Duodenal mucosa (tissue), 2 donors: ENCODE data around the gene POM121L12.

Experiments used
- H3K27ac ChIP-seq: one replicate; pipeline ENCODE4 v1.7.0; 2013; ENCODE audit warnings: low read depth, low read length
- H3K27me3 ChIP-seq, 2 donors: one replicate each; pipeline ENCODE4 v1.7.0; 2013; ENCODE audit warnings: low read length in 2 of 2, control low read depth in 1 of 2; ENCODE audit not compliant: insufficient read depth in 2 of 2, control insufficient read depth in 1 of 2
- H3K36me3 ChIP-seq, 2 donors: one replicate each; pipeline ENCODE4 v1.7.0; 2013; ENCODE audit warnings: low read length in 2 of 2, control low read depth in 1 of 2; ENCODE audit not compliant: insufficient read depth in 2 of 2, control insufficient read depth in 1 of 2
- H3K4me1 ChIP-seq, 2 donors: one replicate each; pipeline ENCODE4 v1.7.0; 2013; ENCODE audit warnings: low read length in 2 of 2, control low read depth in 1 of 2; ENCODE audit not compliant: insufficient read depth in 2 of 2, control insufficient read depth in 1 of 2
- H3K4me3 ChIP-seq, 2 donors: one replicate each; pipeline ENCODE4 v1.7.0; 2013; ENCODE audit warnings: low read length in 2 of 2, low read depth in 1 of 2
- H3K9ac ChIP-seq, 2 donors: one replicate each; pipeline ENCODE4 v1.7.0; 2013; ENCODE audit warnings: low read length in 2 of 2, low read depth in 1 of 2
- H3K9me3 ChIP-seq, 2 donors: one replicate each; pipeline ENCODE4 v1.7.0; 2013; ENCODE audit warnings: low read length in 2 of 2, control low read depth in 1 of 2; ENCODE audit not compliant: control insufficient read depth in 1 of 2

POM121L12 gene

DNA sequence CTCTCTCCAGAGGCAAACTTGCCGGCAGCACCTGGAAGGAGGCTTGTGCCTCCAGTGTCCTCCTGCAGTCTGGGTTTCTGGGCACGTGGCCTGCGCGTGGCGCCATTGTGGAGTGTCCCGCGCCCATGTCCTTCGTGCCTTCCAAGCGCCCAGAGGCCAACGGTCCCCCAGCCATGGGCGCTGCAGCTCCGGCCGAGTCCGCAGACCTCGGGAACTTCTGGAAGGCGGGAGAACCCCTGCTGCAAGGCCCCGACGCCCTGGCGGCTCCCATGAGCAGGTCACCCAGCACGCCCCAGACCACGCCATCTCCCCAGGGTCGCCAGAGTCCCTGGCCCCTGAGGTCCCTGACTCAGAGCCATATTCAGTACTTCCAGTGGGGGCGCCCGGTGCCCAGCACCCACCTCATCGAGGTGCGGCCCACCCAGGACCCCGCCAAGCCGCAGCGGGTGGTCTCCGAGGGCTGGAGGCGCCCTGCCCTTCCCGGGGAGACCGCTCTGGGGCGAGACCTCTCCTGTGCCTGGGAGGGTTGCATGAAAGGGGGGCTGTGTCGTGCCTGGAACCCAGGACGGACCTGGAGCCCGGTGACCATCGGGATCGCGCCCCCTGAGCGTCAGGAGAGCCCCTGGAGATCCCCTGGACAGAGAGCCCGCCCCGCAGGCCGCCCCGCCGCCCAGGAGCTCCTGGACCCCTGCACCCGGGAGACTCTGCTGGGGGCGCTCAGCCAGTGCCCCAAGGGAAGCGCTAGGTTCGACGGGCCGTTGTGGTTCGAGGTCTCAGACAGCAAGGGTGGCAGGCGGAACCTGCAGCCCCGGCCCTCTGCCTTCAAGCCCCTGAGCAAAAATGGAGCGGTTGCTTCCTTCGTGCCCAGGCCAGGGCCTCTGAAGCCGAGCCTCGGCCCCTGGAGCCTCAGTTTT is at the start of gene POM121L12:
TSS of gene POM121L12 (plus strand) at position 135 of the 914 bp plus-strand sequence. CDS start at position 174, 39 bp downstream.
- no peak within 1 kb of the TSS for H3K27ac ChIP-seq
- H3K9ac ChIP-seq, result no peak within 1 kb of the TSS
- no peaks in the 10 kb centered on the region for H3K4me1 ChIP-seq
- H3K27me3 ChIP-seq, result no peaks in the 10 kb centered on the region
- H3K4me3 ChIP-seq, result no peak within 1 kb of the TSS
- peaks cover 0 to 21% of the 10 kb centered on the region in 2 donors for H3K9me3 ChIP-seq
- no peaks in the 10 kb centered on the region for H3K36me3 ChIP-seq

DNA sequence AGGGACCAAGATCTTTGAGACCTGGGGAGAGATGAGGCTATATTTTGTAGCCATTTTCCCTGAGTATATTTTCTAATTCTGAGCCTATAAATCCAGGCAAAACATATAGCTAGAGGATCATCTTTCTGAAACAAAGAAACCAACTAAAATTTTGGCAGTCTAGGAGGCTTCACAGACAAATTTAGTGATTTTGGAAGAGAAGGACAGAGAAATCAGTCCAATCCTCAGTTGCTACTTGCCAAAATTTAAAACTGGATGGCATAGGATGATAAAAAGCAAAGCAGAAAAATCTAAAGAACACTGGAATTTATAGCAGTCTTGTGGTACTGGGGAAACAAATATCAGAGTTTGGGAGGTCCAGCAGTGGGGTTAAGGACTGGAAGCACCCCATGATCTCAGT is 43.4 kb upstream of the POM121L12 start:
- no peaks in the 10 kb centered on the region for H3K27me3 ChIP-seq
- peaks cover 2 to 7% of the 10 kb centered on the region in 2 donors for H3K9me3 ChIP-seq
- no peaks in the 10 kb centered on the region for H3K36me3 ChIP-seq
- H3K4me1 ChIP-seq, result no peaks in the 10 kb centered on the region
- H3K4me3 ChIP-seq, result no peak overlapping the region
- no peak overlapping the region for H3K27ac ChIP-seq
- no peak overlapping the region for H3K9ac ChIP-seq

DNA sequence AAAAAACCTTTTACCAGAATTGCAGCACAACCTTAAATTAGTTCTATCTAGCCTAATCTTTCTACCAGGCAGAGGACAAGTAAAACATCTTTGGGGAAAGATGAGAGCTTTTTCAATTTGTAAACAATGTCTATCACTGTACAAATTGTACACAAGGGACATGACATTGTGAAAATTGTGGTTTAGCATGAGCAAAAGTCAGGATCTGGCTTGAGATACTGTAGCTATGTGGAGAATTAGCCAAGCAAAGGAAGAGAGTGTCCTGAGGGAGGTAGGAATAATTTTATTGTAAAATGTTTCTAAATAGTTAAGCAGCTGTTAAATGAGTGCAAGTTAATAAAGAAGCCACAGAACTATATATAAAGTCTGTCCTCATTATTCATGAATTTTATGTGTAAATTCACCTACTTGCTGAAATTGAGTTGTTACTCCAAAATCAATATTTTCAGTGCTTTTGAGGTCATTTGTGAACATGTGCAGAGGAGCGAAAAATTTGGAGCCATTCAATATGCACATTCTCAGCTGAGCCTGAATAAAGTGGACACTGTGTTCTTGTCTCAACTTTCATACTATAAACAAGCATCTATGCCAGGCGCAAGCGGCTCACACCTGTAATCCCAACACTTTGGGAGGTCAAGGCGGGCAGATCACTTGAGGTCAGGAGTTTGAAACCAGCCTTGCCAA is 42.8 kb upstream of the POM121L12 start:
- no peak overlapping the region for H3K27ac ChIP-seq
- no peaks in the 10 kb centered on the region for H3K4me1 ChIP-seq
- H3K36me3 ChIP-seq, result no peaks in the 10 kb centered on the region
- peaks cover 0 to 7% of the 10 kb centered on the region in 2 donors for H3K9me3 ChIP-seq
- H3K9ac ChIP-seq, result no peak overlapping the region
- H3K27me3 ChIP-seq, result no peaks in the 10 kb centered on the region
- no peak overlapping the region for H3K4me3 ChIP-seq

DNA sequence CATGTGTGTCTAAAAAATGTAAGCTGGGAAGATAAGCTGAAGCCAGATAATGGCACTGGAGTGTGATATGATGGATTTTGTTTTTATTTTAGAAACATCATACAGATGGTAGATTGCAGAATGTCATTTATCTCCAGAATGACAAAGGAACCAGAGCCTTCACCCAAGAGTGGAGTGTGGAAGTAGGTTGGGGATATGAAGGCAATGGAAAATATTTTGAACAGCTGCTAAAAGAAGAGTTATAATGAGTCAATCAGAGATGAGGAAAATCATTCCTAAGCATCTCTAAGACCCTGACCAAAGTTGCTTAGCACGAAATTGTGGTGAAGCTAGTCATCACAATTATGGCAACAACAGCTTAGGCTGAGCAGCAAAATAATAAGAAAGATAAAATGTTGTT is 39.8 kb upstream of the POM121L12 start:
- Histone ChIP-seq H3K27ac (no peak overlapping the region), H3K9ac (no peak overlapping the region), H3K4me1 (no peaks in the 10 kb centered on the region), H3K4me3 (no peak overlapping the region), H3K27me3 (no peaks in the 10 kb centered on the region), H3K9me3 (peaks cover 0 to 8% of the 10 kb centered on the region in 2 donors), H3K36me3 (no peaks in the 10 kb centered on the region)

DNA sequence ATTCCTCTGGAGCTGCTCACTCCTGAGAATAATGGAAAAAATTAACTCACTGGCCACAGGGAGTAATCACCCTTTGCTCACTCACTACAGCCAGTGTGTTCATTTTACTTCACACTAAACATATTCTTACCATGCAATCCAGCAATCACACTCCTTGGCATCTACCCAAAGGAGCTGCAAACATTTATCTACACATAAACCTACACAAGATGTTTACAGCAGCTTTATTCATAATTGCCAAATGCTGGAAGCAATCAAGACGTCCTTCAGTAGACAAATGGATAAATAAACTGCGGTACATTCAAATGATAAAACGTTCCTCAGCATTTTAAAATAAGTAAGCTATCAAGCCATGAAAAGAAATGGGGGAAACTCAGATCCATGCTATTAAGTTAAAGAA is 34.2 kb upstream of the POM121L12 start:
- Histone ChIP-seq H3K4me1 (no peaks in the 10 kb centered on the region), H3K27me3 (no peaks in the 10 kb centered on the region), H3K27ac (no peak overlapping the region), H3K9ac (no peak overlapping the region), H3K9me3 (peaks cover 6 to 21% of the 10 kb centered on the region in 2 donors), H3K4me3 (no peak overlapping the region), H3K36me3 (no peaks in the 10 kb centered on the region)

DNA sequence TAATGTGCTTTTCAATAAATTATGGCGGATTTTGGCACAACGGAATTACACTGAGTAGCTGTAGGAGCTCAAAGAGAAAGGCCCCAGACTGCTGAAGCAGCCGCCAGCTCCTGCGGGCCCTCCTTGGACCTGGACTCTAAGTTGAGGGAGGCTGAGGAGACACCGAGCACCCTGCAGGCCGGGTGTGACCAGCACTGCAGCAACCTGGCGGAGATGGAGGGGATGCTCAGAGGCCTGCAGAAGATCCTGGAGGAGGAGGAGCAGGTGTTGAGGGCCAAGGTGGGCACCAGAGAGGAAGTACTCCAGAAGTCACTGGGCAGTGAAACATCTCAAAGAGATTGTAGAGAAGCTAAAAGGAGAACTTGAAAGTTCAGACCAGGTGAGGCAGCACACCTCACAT is 33.0 kb upstream of the POM121L12 start:
- Histone ChIP-seq H3K9ac (no peak overlapping the region), H3K4me1 (no peaks in the 10 kb centered on the region), H3K9me3 (peaks cover 6 to 27% of the 10 kb centered on the region in 2 donors)

DNA sequence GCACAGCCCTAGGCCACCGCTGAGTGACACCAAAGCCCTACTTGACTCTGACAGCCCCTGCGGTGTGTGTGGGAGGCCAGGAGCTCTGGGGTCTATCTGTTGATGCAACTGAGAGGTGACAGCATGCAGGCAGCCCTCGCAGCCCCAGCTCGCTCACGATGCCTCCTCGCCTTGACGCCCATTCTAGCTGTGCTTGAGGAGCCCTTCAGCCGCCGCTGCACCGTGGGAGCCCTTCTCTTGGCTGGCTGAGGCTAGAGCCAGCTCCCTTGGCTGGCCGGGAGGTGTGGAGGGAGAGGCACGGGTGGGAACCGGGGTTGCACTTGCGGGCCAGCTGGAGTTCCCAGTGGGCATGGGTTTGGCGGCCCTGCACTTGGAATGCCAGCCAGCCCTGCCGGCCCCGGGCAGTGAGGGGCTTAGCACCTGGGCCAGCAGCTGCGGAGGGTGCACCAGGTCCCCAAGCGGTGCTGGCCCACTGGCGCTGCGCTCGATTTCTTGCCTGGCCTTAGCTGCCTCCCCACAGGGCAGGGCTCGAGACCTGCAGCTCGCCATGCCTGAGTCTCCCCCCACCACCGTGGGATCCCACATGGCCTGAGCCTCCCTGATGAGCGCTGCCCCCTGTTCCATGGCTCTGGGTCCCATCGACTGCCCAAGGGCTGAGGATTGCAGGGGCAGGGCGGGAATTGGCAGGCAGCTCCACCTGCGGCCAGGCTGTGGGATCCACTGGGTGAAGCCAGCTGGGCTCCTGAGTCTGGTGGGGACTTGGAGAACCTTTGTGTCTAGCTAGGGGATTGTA is 31.6 kb upstream of the POM121L12 start:
- no peak overlapping the region for H3K9ac ChIP-seq
- peaks cover 6 to 36% of the 10 kb centered on the region in 2 donors for H3K9me3 ChIP-seq
- no peak overlapping the region for H3K27ac ChIP-seq
- no peak overlapping the region for H3K4me3 ChIP-seq
- H3K36me3 ChIP-seq, result no peaks in the 10 kb centered on the region
- no peaks in the 10 kb centered on the region for H3K4me1 ChIP-seq
- H3K27me3 ChIP-seq, result no peaks in the 10 kb centered on the region

More for the DNA sequence above, 33.0 kb upstream of the POM121L12 start:
- H3K4me3 ChIP-seq, result no peak overlapping the region
- H3K27me3 ChIP-seq, result no peaks in the 10 kb centered on the region
- H3K27ac ChIP-seq, result no peak overlapping the region
- no peaks in the 10 kb centered on the region for H3K36me3 ChIP-seq

DNA sequence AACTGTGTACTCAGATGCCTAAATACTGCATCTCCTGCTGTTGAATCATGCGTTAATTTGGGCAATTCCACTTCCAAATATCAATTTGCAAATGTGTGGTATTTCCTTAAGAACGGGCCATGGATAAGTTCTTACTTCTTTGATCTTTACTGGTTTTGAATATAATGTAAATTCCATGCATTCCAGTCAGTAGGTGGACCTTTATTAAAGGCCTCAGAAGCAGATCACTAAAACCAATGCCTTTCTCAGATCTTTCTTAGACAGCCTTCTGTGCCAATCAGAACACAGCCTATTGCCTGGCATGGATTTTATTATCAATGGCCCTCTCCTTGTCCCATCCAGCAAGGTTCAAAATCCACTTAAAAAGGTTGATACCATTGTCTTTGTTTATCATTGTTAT is 21.5 kb upstream of the POM121L12 start:
- Histone ChIP-seq H3K36me3 (no peaks in the 10 kb centered on the region), H3K27me3 (no peaks in the 10 kb centered on the region), H3K9ac (no peak overlapping the region), H3K4me3 (no peak overlapping the region), H3K27ac (no peak overlapping the region), H3K9me3 (peaks cover 5 to 11% of the 10 kb centered on the region in 2 donors), H3K4me1 (no peaks in the 10 kb centered on the region)

DNA sequence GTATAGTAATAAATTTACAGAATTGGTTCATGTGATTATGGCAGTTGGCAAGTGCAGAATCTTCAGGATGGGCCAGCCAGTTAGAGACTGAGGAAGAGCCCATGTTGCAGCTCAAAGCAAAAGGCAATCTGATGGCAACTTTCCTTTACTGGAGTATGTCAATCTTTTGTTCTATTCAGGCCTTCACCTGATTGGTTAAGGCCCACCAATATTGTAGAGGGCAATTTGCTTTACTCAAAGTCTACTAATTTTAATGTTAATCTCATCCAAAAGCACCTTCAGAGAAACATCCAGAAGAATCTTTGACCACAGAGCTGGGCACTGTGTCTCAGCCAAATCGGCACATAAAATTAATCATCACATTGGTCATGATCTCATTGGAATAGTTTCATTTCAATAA is 20.0 kb upstream of the POM121L12 start:
- Histone ChIP-seq H3K27ac (no peak overlapping the region), H3K9ac (no peak overlapping the region), H3K27me3 (no peaks in the 10 kb centered on the region), H3K9me3 (peaks cover 5 to 13% of the 10 kb centered on the region in 2 donors), H3K4me3 (no peak overlapping the region), H3K36me3 (no peaks in the 10 kb centered on the region), H3K4me1 (no peaks in the 10 kb centered on the region)
